Endodermal cell (in vitro differentiated cells): Measurements from ENCODE around the gene SOAT2. TPM values are rescaled to one million over a fixed set of nuclear protein-coding genes. Genes with fewer than 3 reads are reported as not detected.

Experiments
- DNase-seq: peaks from one replicate; pipeline ENCODE4 v3.0.0-alpha.2; 2017
- H3K27ac ChIP-seq: 2 replicates; pipeline ENCODE4 v1.5.1; 2013; ENCODE audit warnings: mild to moderate bottlenecking, low read depth, low read length, moderate library complexity
- H3K27me3 ChIP-seq: 2 replicates; pipeline ENCODE4 v1.6.1; 2013; ENCODE audit warnings: mild to moderate bottlenecking, low read length, moderate library complexity; ENCODE audit not compliant: insufficient read depth, control insufficient read depth, poor library complexity, severe bottlenecking
- H3K36me3 ChIP-seq: 2 replicates; pipeline ENCODE4 v1.7.0; 2013; ENCODE audit warnings: mild to moderate bottlenecking, low read length, moderate library complexity; ENCODE audit not compliant: control insufficient read depth, insufficient read depth
- H3K4me1 ChIP-seq: one replicate; pipeline ENCODE4 v1.7.0; 2013; ENCODE audit warnings: low read length; ENCODE audit not compliant: control insufficient read depth, insufficient read depth
- H3K4me3 ChIP-seq: 2 replicates; pipeline ENCODE4 v1.5.1; 2013; ENCODE audit warnings: mild to moderate bottlenecking, low read length, moderate library complexity
- H3K9ac ChIP-seq: 2 replicates; pipeline ENCODE4 v1.6.1; 2013; ENCODE audit warnings: mild to moderate bottlenecking, low read length, moderate library complexity; ENCODE audit not compliant: poor library complexity, severe bottlenecking; ENCODE audit errors: extremely low read depth
- H3K9me3 ChIP-seq: 2 replicates; pipeline ENCODE4 v1.6.1; 2013; ENCODE audit warnings: mild to moderate bottlenecking, low read length, moderate library complexity; ENCODE audit not compliant: control insufficient read depth
- H3K27ac Mint-ChIP-seq: 2 replicates; pipeline ENCODE4 v1.8.0; 2020; ENCODE audit warnings: mixed read lengths
- H3K27me3 Mint-ChIP-seq: 2 replicates; pipeline ENCODE4 v1.8.0; 2021; ENCODE audit warnings: mild to moderate bottlenecking, mixed read lengths; ENCODE audit not compliant: insufficient read depth
- H3K36me3 Mint-ChIP-seq: 2 replicates; pipeline ENCODE4 v1.8.0; 2020; ENCODE audit warnings: low read depth, mixed read lengths
- H3K4me1 Mint-ChIP-seq: 2 replicates; pipeline ENCODE4 v1.8.0; 2020; ENCODE audit warnings: mixed read lengths
- H3K4me3 Mint-ChIP-seq: 2 replicates; pipeline ENCODE4 v1.8.0; 2020; ENCODE audit warnings: mild to moderate bottlenecking, moderate library complexity, mixed read lengths
- H3K9me3 Mint-ChIP-seq: 2 replicates; pipeline ENCODE4 v1.8.0; 2020; ENCODE audit warnings: mild to moderate bottlenecking, mixed read lengths
- WGBS, 2 experiments: methylation state at CpG; one replicate each; pipeline versions ENCODE4 v1.1.5 to v1.1.7; 2013; ENCODE audit warnings: missing lambda C conversion rate in 2 of 2, mixed read lengths in 1 of 2; ENCODE audit not compliant: insufficient coverage in 1 of 2, insufficient read length in 1 of 2; 5-methylcytosine and 5-hydroxymethylcytosine counted together
- total RNA-seq, 2 donors: library from RNA; stranded (reverse); fragmentation: NEBNext Ultra II Directional in 1 of 2; extraction: Animal tissue kit (Norgen Biotek cat#: 25700) in 1 of 2; gene quantifications; 2 replicates in 1 of 2; 3 replicates in 1 of 2; pipeline ENCODE4 v1.2.1, GENCODE V29; 2021
- TF ChIP-seq, protein P1 (sequence below): fragments of 200-600 bp; sonication (generic); conservative IDR thresholded peaks from 2 replicates; pipeline ENCODE4 v1.5.0; 2021; ENCODE audit warnings: antibody characterized with exemption, mild to moderate bottlenecking

SOAT2 gene
- total RNA-seq, 2 donors from 2014 or later, result 0.46 to 0.71 TPM

DNA sequence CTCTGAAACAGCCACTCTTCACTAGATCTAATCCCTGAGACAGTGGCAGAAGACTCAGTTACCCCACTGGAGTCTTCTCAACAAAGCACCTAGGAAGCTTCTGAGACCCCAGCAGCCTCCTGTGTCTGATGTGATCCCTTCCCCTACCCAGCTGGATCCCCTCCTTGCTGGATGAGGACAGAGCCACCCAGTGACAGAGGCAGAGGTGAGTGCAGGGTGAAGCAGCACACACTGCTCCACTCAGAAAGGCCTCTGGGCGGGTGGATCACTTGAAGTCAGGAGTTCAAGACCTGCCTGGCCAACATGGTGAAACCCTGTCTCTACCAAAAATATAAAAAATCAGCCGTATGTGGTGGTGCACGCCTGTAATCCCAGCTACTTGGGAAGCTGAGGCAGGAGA, 26.8 kb upstream of the SOAT2 start:
- Histone ChIP-seq H3K4me3 (no peak overlapping the region), H3K9me3 (no peaks in the 10 kb centered on the region), H3K4me1 (peaks cover 7% of the 10 kb centered on the region), H3K27me3 (peaks cover 11% of the 10 kb centered on the region), H3K36me3 (peaks cover 42% of the 10 kb centered on the region), H3K9ac (no peak overlapping the region), H3K27ac (no peak overlapping the region)
- peaks cover 23% of the 10 kb centered on the region for H3K4me1 Mint-ChIP-seq
- peaks cover 18% of the 10 kb centered on the region for H3K27me3 Mint-ChIP-seq
- no peaks in the 10 kb centered on the region for H3K9me3 Mint-ChIP-seq
- no peak overlapping the region for H3K27ac Mint-ChIP-seq
- TF ChIP-seq, protein P1, sequence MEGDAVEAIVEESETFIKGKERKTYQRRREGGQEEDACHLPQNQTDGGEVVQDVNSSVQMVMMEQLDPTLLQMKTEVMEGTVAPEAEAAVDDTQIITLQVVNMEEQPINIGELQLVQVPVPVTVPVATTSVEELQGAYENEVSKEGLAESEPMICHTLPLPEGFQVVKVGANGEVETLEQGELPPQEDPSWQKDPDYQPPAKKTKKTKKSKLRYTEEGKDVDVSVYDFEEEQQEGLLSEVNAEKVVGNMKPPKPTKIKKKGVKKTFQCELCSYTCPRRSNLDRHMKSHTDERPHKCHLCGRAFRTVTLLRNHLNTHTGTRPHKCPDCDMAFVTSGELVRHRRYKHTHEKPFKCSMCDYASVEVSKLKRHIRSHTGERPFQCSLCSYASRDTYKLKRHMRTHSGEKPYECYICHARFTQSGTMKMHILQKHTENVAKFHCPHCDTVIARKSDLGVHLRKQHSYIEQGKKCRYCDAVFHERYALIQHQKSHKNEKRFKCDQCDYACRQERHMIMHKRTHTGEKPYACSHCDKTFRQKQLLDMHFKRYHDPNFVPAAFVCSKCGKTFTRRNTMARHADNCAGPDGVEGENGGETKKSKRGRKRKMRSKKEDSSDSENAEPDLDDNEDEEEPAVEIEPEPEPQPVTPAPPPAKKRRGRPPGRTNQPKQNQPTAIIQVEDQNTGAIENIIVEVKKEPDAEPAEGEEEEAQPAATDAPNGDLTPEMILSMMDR, result no peak
- 75 to 91% methylated on average over 1 to 3 of the region's 3 CpGs for WGBS, 2 experiments
- H3K36me3 Mint-ChIP-seq, result peaks cover 45% of the 10 kb centered on the region
- DNase-seq, result no peak
- H3K4me3 Mint-ChIP-seq, result no peak overlapping the region

DNA sequence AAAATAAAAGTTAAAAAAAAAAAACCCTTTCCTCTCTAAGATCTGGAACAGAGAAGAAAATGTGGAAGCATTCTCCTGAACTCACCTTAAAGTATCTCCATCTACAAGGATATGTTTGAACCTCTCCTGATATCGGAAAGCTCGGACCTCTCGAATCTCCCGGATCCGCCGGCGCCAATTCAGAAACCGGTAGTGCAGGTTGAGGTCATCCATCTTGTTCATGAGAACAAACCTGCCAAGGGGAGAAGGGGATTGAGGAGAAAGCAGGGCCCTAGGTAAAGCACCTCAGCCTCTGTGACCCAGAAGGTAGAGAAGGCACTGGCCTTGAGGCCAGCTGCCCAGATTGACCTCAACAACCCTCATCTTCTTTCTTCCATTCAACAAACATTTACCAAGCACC, 26.3 kb upstream of the SOAT2 start:
- peaks cover 24% of the 10 kb centered on the region for H3K27me3 Mint-ChIP-seq
- peak; percentile 35 for DNase-seq
- no peak overlapping the region for H3K27ac Mint-ChIP-seq
- H3K4me1 ChIP-seq, result peaks cover 6% of the 10 kb centered on the region
- peaks cover 43% of the 10 kb centered on the region for H3K36me3 Mint-ChIP-seq
- no peak overlapping the region for H3K27ac ChIP-seq
- no peak overlapping the region for H3K4me3 ChIP-seq
- H3K9me3 Mint-ChIP-seq, result no peaks in the 10 kb centered on the region
- peaks cover 42% of the 10 kb centered on the region for H3K36me3 ChIP-seq
- H3K9me3 ChIP-seq, result no peaks in the 10 kb centered on the region
- peaks cover 19% of the 10 kb centered on the region for H3K4me1 Mint-ChIP-seq
- TF ChIP-seq, protein P1, result no peak
- 94 to 99% methylated on average over 8 of the region's 8 CpGs for WGBS, 2 experiments
- peaks cover 15% of the 10 kb centered on the region for H3K27me3 ChIP-seq
- H3K4me3 Mint-ChIP-seq, result no peak overlapping the region
- no peak overlapping the region for H3K9ac ChIP-seq

DNA sequence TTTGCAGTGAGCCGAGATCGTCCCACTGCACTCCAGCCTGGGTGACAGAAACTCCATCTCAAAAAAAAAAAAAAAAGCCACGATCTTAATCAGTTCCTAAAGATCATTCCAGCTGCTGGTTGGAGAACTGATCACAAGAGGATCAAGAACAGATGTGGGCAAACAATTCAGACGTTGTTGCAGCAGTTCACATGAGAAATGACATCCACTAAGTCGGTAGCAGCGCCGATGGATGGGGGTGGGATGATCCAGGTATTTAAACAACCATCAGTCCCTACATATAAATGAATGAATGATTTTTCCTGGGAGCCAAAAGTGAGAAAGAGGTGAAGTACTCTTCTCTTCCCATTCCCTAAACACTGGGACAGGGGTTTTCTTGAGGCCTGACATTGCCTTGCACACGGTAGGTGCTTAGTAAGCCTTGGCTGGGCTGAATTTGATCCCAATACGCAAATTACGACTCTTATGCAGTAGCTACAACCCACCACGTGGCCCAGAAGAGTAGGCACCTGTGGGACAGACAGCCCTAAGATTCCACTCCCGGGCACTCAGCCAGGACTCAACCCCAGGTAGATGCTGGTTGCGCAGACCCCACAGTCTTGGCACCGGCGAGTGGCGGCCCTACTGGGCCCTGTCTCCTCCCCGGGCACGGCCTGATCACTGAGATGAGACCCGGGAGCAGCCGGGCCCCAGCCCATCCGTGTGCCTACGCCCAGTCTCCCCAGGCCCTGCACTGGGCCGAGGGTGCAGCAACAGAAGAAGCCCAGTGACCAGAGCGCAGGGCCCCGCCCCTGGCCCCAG, 24.7 kb upstream of the SOAT2 start:
- no peaks in the 10 kb centered on the region for H3K9me3 ChIP-seq
- H3K27ac ChIP-seq, result peak overlapping the region; percentile 66
- peak overlapping the region; percentile 64 for H3K4me3 Mint-ChIP-seq
- H3K27me3 ChIP-seq, result peaks cover 15% of the 10 kb centered on the region
- TF ChIP-seq, protein P1, result peak; percentile 27
- H3K36me3 Mint-ChIP-seq, result peaks cover 36% of the 10 kb centered on the region
- peak overlapping the region; percentile 58 for H3K27ac Mint-ChIP-seq
- H3K27me3 Mint-ChIP-seq, result peaks cover 40% of the 10 kb centered on the region
- no peak for DNase-seq
- peak overlapping the region; percentile 87 for H3K4me3 ChIP-seq
- 30 to 43% methylated on average over 8 to 25 of the region's 25 CpGs for WGBS, 2 experiments
- H3K9ac ChIP-seq, result peak overlapping the region; percentile 44
- H3K9me3 Mint-ChIP-seq, result peaks cover 2% of the 10 kb centered on the region
- H3K36me3 ChIP-seq, result peaks cover 37% of the 10 kb centered on the region
- H3K4me1 ChIP-seq, result no peaks in the 10 kb centered on the region
- H3K4me1 Mint-ChIP-seq, result peaks cover 6% of the 10 kb centered on the region
